Erythroblast (primary cell): Measurements from ENCODE around the gene DIP2A.

Source experiments
- GATA1 ChIP-seq: IDR thresholded peaks from 2 replicates; pipeline ENCODE4 v1.6.1; 2011; ENCODE audit warnings: low read depth, mild to moderate bottlenecking, control low read depth, low read length, moderate library complexity
- POLR2A ChIP-seq: IDR thresholded peaks from 2 replicates; pipeline ENCODE4 v1.6.1; 2011; ENCODE audit warnings: mild to moderate bottlenecking, low read length

DNA sequence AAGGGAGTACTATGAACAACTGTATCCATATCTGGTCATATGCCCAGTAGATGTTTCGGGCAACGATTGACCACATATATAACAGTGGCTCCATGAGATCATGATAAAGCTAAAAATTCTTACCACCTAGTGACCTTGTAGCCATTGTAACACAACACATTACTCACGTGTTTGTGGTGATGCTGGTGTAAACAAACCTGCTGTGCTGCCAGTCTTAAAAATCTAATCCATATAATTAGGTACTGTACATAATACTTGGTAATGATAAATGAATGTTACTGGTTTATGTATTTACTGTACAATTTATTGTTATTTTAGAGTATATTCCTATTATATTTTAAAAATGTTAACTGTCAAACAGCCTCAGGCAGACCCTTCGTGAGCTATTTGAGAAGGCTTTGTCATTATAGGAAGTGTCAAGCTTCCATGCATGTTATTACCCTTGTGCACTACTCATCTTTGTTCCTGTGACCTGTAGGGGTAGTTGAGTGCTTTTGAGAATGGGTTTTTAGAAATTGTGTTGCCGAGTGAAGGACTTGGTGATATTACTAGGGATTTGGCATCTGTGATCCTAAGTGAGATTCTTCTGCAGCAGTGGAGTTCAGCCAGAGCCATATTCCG, 23.6 kb downstream of the DIP2A start:
- no peak for TF ChIP-seq POLR2A
- no peak for TF ChIP-seq GATA1
